ENCODE results near the gene PHLDA3. TPM values are rescaled to one million over a fixed set of nuclear protein-coding genes. Genes with fewer than 3 reads are reported as not detected.
A peak's percentile ranks its signal among the peaks of the same experiment; 100 is the strongest.

The PHLDA3 gene
- total RNA-seq, 4 donors from 2014 or later = 17.2 to 33.3 (median 21.6) TPM

GRCh38 chr1:201511396-201511940 lies 42.5 kb upstream of the PHLDA3 start:
- 56 to 61% methylated on average over 6 of the region's 6 CpGs for WGBS, 2 donors
- intact Hi-C loops (cut with DNase I) = loop anchor here (5.0 kb wide), 1 partner anchor 59 kb away; no protein-coding TSS in a partner anchor
- H3K9me3 ChIP-seq = no peaks in the 10 kb centered on the region
- no peak overlapping the region for H3K4me3 ChIP-seq (replicated peaks in 1 of 3)
- H3K4me1 ChIP-seq = peaks cover 31 to 41% of the 10 kb centered on the region in 2 donors
- no peaks in the 10 kb centered on the region for H3K27me3 ChIP-seq
- no peaks in the 10 kb centered on the region for H3K36me3 ChIP-seq
- DNase-seq = no peak
- TF ChIP-seq CTCF (IDR thresholded peaks at IDR 0.05) (no peak), POLR2A (IDR thresholded peaks at IDR 0.05) (no peak)
- peak overlapping the region; percentile 82 to 97 (median 84) for H3K27ac ChIP-seq

GRCh38 chr1:201510734-201511133 lies 41.7 kb upstream of the PHLDA3 start:
- H3K27ac ChIP-seq = peak overlapping the region in 2 of 3 donors; percentile 82 to 84
- H3K36me3 ChIP-seq = no peaks in the 10 kb centered on the region
- H3K27me3 ChIP-seq = no peaks in the 10 kb centered on the region
- intact Hi-C loops (cut with DNase I) = loop anchor here (5.0 kb wide), 1 partner anchor 58 kb away; no protein-coding TSS in a partner anchor
- no peaks in the 10 kb centered on the region for H3K9me3 ChIP-seq
- no peak overlapping the region for H3K4me3 ChIP-seq (replicated peaks in 1 of 3)
- no peak for DNase-seq
- peaks cover 38 to 47% of the 10 kb centered on the region in 2 donors for H3K4me1 ChIP-seq
- WGBS, 2 donors = 96 to 98% methylated on average over 1 of the region's 1 CpG
- TF ChIP-seq POLR2A (IDR thresholded peaks at IDR 0.05) (no peak), CTCF (IDR thresholded peaks at IDR 0.05) (no peak)

GRCh38 chr1:201509601-201510374 lies 40.8 kb upstream of the PHLDA3 start:
- H3K36me3 ChIP-seq = no peaks in the 10 kb centered on the region
- intact Hi-C loops (cut with DNase I) = loop anchor here (5.0 kb wide), 1 partner anchor 57 kb away; no protein-coding TSS in a partner anchor

GRCh38 chr1:201508809-201509208 lies 39.8 kb upstream of the PHLDA3 start:
- Histone ChIP-seq H3K27ac (peak overlapping the region in 1 of 3 donors; percentile 99), H3K36me3 (no peaks in the 10 kb centered on the region), H3K4me1 (peaks cover 57 to 66% of the 10 kb centered on the region in 2 donors), H3K27me3 (no peaks in the 10 kb centered on the region), H3K9me3 (no peaks in the 10 kb centered on the region), H3K4me3 (replicated peaks in 1 of 3) (no peak overlapping the region)
- WGBS, 2 donors = 91 to 93% methylated on average over 2 of the region's 2 CpGs
- no peak for DNase-seq
- TF ChIP-seq CTCF (IDR thresholded peaks at IDR 0.05) (no peak), POLR2A (IDR thresholded peaks at IDR 0.05) (no peak)
- intact Hi-C loops (cut with DNase I) = no loop called here

More at GRCh38 chr1:201509601-201510374, 40.8 kb upstream of the PHLDA3 start:
- Histone ChIP-seq H3K4me3 (replicated peaks in 1 of 3) (no peak overlapping the region), H3K4me1 (peaks cover 47 to 56% of the 10 kb centered on the region in 2 donors), H3K9me3 (no peaks in the 10 kb centered on the region), H3K27me3 (no peaks in the 10 kb centered on the region), H3K27ac (peak overlapping the region in 1 of 3 donors; percentile 84)
- TF ChIP-seq POLR2A (IDR thresholded peaks at IDR 0.05) = no peak
- no peak for TF ChIP-seq CTCF (IDR thresholded peaks at IDR 0.05)
- WGBS, 2 donors = 100% methylated on average over 2 of the region's 2 CpGs
- DNase-seq = no peak

- 32 to 72% methylated on average over 3 to 11 of the region's 11 CpGs for WGBS, 2 donors
- TF ChIP-seq CTCF (IDR thresholded peaks at IDR 0.05) (no peak), POLR2A (IDR thresholded peaks at IDR 0.05) (no peak)
- intact Hi-C loops (cut with DNase I) = no loop called here
Observed at GRCh38 chr1:201507360-201507675, 38.3 kb upstream of the PHLDA3 start.

More at GRCh38 chr1:201507360-201507675, 38.3 kb upstream of the PHLDA3 start:
- peaks cover 63 to 71% of the 10 kb centered on the region in 2 donors for H3K4me1 ChIP-seq
- peak overlapping the region; percentile 68 to 80 (median 78) for H3K4me3 ChIP-seq (replicated peaks in 1 of 3)
- H3K27me3 ChIP-seq = no peaks in the 10 kb centered on the region
- no peaks in the 10 kb centered on the region for H3K36me3 ChIP-seq
- no peaks in the 10 kb centered on the region for H3K9me3 ChIP-seq
- no peak for DNase-seq
- peak overlapping the region; percentile 85 to 99 (median 96) for H3K27ac ChIP-seq
